NCI-H2081 treated with DMSO at 0.1 percent for 48 hours (cell line): ENCODE results near the gene MXI1.
A peak's percentile ranks its signal among the peaks of the same experiment; 100 is the strongest.
"Not testable (repeated sequence)": the region's sequence is repeated elsewhere in the genome, so short reads cannot be mapped to it uniquely, and the experiment has no call there.

Experiments
- DNase-seq: peaks from one replicate; lab custom pipeline; 2025; lab: John Stamatoyannopoulos, UW

The MXI1 gene

GRCh38 chr10:110181911-110182310, 25.5 kb upstream of the MXI1 start:
- DNase-seq = no peak

GRCh38 chr10:110184398-110184797, 23.0 kb upstream of the MXI1 start:
- DNase-seq = no peak

GRCh38 chr10:110185646-110186182, 21.7 kb upstream of the MXI1 start:
- DNase-seq = not testable (repeated sequence)

GRCh38 chr10:110190170-110190569, 17.2 kb upstream of the MXI1 start:
- no peak for DNase-seq

GRCh38 chr10:110192552-110192951, 14.9 kb upstream of the MXI1 start:
- no peak for DNase-seq

GRCh38 chr10:110200503-110200902, 6.9 kb upstream of the MXI1 start:
- no peak for DNase-seq

GRCh38 chr10:110201046-110201445, 6.4 kb upstream of the MXI1 start:
- DNase-seq = not testable (repeated sequence)

- DNase-seq = no peak
These were observed 3.6 kb upstream of the MXI1 start for GRCh38 chr10:110203500-110204455.

- no peak for DNase-seq
These were observed 2.2 kb upstream of the MXI1 start for GRCh38 chr10:110205051-110205675.

- DNase-seq = no peak
These were observed 604 bp downstream of the MXI1 start for GRCh38 chr10:110207805-110208613.

- DNase-seq = no peak
These were observed 1.4 kb downstream of the MXI1 start for GRCh38 chr10:110208614-110209453.

GRCh38 chr10:110209454-110209925, 2.1 kb downstream of the MXI1 start:
- no peak for DNase-seq

GRCh38 chr10:110209926-110210673, 2.7 kb downstream of the MXI1 start:
- DNase-seq = no peak

GRCh38 chr10:110210674-110211464, 3.5 kb downstream of the MXI1 start:
- peak; percentile 47 for DNase-seq

GRCh38 chr10:110211465-110211843, 4.0 kb downstream of the MXI1 start:
- no peak for DNase-seq

GRCh38 chr10:110212119-110213006, 5.0 kb downstream of the MXI1 start:
- DNase-seq = no peak

GRCh38 chr10:110214371-110214826, 7.0 kb downstream of the MXI1 start:
- no peak for DNase-seq
